ENCODE data around the gene AHCYL1. TPM values are rescaled to one million over a fixed set of nuclear protein-coding genes. Genes with fewer than 3 reads are reported as not detected.

The AHCYL1 gene
- total and polyA plus RNA-seq, 10 of the 15 experiments (the other 5 are each of a cell fraction or from before 2014, with no cell fraction given): 24.7 to 73.6 (median 46.8) TPM

GRCh38 chr1:110034451-110035235 lies 50.1 kb downstream of the AHCYL1 start, which contains the start of gene STRIP1 (continued):
- peak; percentile 63; the same call in 1 of the 2 replicates for TF ChIP-seq SMAD5 (IDR thresholded peaks at IDR 0.05; ENCODE audit: low read depth)
- no peak for TF ChIP-seq MAX (IDR thresholded peaks at IDR 0.05; ENCODE audit: low read depth, low read length)
- TF ChIP-seq CHD2 (IDR thresholded peaks at IDR 0.05; ENCODE audit: borderline replicate concordance, low read depth, low read length): peak; percentile 100
- peak; percentile 94 for TF ChIP-seq POU2F2 (IDR thresholded peaks at IDR 0.05; ENCODE audit: borderline replicate concordance, low read depth, low read length)
- TF ChIP-seq SP1 (IDR thresholded peaks at IDR 0.05; ENCODE audit: low read depth, low read length): peak; percentile 46
- no peak for TF ChIP-seq EED (IDR thresholded peaks at IDR 0.05; ENCODE audit: low read depth)
- no peak for TF ChIP-seq SREBF1 (IDR thresholded peaks at IDR 0.05; ENCODE audit: low read length)
- peak; percentile 80 for TF ChIP-seq IKZF1 (conservative IDR thresholded peaks at IDR 0.05)
- TF ChIP-seq GABPA (IDR thresholded peaks at IDR 0.05; ENCODE audit: low read depth): peak; percentile 46; the same call in 1 of the 2 replicates
- TF ChIP-seq NFYB (IDR thresholded peaks at IDR 0.05; ENCODE audit: insufficient read depth, low read depth, low read length): no peak
- TF ChIP-seq CEBPB (IDR thresholded peaks at IDR 0.05; ENCODE audit: borderline replicate concordance in 1 of 2, low read depth in 2 of 2, low read length in 2 of 2): peak in 1 of 2 experiments; percentile 44; a peak in 1 of 4 replicates
- peak; percentile 80 for TF ChIP-seq PML (IDR thresholded peaks at IDR 0.05; ENCODE audit: low read length)
- peak; percentile 93 for TF ChIP-seq IRF5 (IDR thresholded peaks at IDR 0.05; ENCODE audit: borderline replicate concordance)
- TF ChIP-seq FOXK2 (IDR thresholded peaks at IDR 0.05): peak; percentile 96
- peak; percentile 54; the same call in 1 of the 2 replicates for TF ChIP-seq TARDBP (IDR thresholded peaks at IDR 0.05; ENCODE audit: borderline replicate concordance)
- no peak for TF ChIP-seq PRDM15 (CRISPR knock-in tag; IDR thresholded peaks at IDR 0.05)
- TF ChIP-seq E4F1 (IDR thresholded peaks at IDR 0.05; ENCODE audit: borderline replicate concordance, partially characterized antibody): peak; percentile 12

All from GM12878 (cell line).